IPS-18a (cell line): ENCODE data around the gene ZBTB7C.

Source experiments
- H3K27ac ChIP-seq: one replicate; pipeline ENCODE4 v1.5.1; 2013; ENCODE audit warnings: low read length
- H3K27me3 ChIP-seq: one replicate; pipeline ENCODE4 v1.6.1; 2013; ENCODE audit warnings: mild to moderate bottlenecking, low read length; ENCODE audit not compliant: control insufficient read depth, insufficient read depth
- H3K36me3 ChIP-seq: one replicate; pipeline ENCODE4 v1.6.1; 2013; ENCODE audit warnings: low read depth, low read length; ENCODE audit not compliant: control insufficient read depth
- H3K4me1 ChIP-seq: one replicate; pipeline ENCODE4 v1.6.1; 2013; ENCODE audit warnings: low read depth, low read length; ENCODE audit not compliant: control insufficient read depth
- H3K4me3 ChIP-seq: one replicate; pipeline ENCODE4 v1.5.1; 2013; ENCODE audit warnings: low read length
- H3K9ac ChIP-seq: one replicate; pipeline ENCODE4 v1.6.1; 2013; ENCODE audit warnings: mild to moderate bottlenecking, low read length, moderate library complexity
- H3K9me3 ChIP-seq: one replicate; pipeline ENCODE4 v1.6.1; 2013; ENCODE audit warnings: low read depth, low read length; ENCODE audit not compliant: control insufficient read depth

The ZBTB7C gene

GRCh38 chr18:48304906-48305693 lies 104.1 kb downstream of the ZBTB7C start:
- H3K4me1 ChIP-seq: no peaks in the 10 kb centered on the region
- H3K27ac ChIP-seq: no peak overlapping the region
- no peaks in the 10 kb centered on the region for H3K9me3 ChIP-seq
- no peak overlapping the region for H3K4me3 ChIP-seq
- H3K27me3 ChIP-seq: no peaks in the 10 kb centered on the region
- H3K9ac ChIP-seq: no peak overlapping the region
- no peaks in the 10 kb centered on the region for H3K36me3 ChIP-seq

GRCh38 chr18:48303883-48304282 lies 105.3 kb downstream of the ZBTB7C start:
- Histone ChIP-seq H3K27ac (no peak overlapping the region), H3K4me3 (no peak overlapping the region), H3K4me1 (no peaks in the 10 kb centered on the region), H3K36me3 (no peaks in the 10 kb centered on the region), H3K9ac (no peak overlapping the region), H3K9me3 (no peaks in the 10 kb centered on the region), H3K27me3 (no peaks in the 10 kb centered on the region)

- Histone ChIP-seq H3K9ac (no peak overlapping the region), H3K36me3 (no peaks in the 10 kb centered on the region), H3K4me3 (no peak overlapping the region), H3K27ac (no peak overlapping the region), H3K9me3 (no peaks in the 10 kb centered on the region), H3K27me3 (no peaks in the 10 kb centered on the region), H3K4me1 (no peaks in the 10 kb centered on the region)
These were observed 106.4 kb downstream of the ZBTB7C start for GRCh38 chr18:48302736-48303135.

- H3K9ac ChIP-seq: no peak overlapping the region
- H3K4me3 ChIP-seq: no peak overlapping the region
- no peaks in the 10 kb centered on the region for H3K9me3 ChIP-seq
- no peaks in the 10 kb centered on the region for H3K27me3 ChIP-seq
- H3K36me3 ChIP-seq: no peaks in the 10 kb centered on the region
- H3K27ac ChIP-seq: no peak overlapping the region
- H3K4me1 ChIP-seq: no peaks in the 10 kb centered on the region
These were observed 108.7 kb downstream of the ZBTB7C start for GRCh38 chr18:48300463-48300961.

GRCh38 chr18:48297139-48297538 lies 112.0 kb downstream of the ZBTB7C start:
- Histone ChIP-seq H3K4me1 (no peaks in the 10 kb centered on the region), H3K27me3 (no peaks in the 10 kb centered on the region), H3K27ac (no peak overlapping the region), H3K4me3 (no peak overlapping the region), H3K9me3 (no peaks in the 10 kb centered on the region), H3K36me3 (no peaks in the 10 kb centered on the region), H3K9ac (no peak overlapping the region)

- H3K36me3 ChIP-seq: no peaks in the 10 kb centered on the region
- H3K4me1 ChIP-seq: no peaks in the 10 kb centered on the region
- no peak overlapping the region for H3K9ac ChIP-seq
- H3K27me3 ChIP-seq: no peaks in the 10 kb centered on the region
- no peaks in the 10 kb centered on the region for H3K9me3 ChIP-seq
- H3K27ac ChIP-seq: no peak overlapping the region
- no peak overlapping the region for H3K4me3 ChIP-seq
These were observed 112.6 kb downstream of the ZBTB7C start for GRCh38 chr18:48296581-48296980.

GRCh38 chr18:48295586-48296311 lies 113.4 kb downstream of the ZBTB7C start:
- no peak overlapping the region for H3K27ac ChIP-seq
- H3K9ac ChIP-seq: no peak overlapping the region
- no peaks in the 10 kb centered on the region for H3K4me1 ChIP-seq

GRCh38 chr18:48294899-48295585 lies 114.1 kb downstream of the ZBTB7C start:
- H3K9me3 ChIP-seq: no peaks in the 10 kb centered on the region
- no peak overlapping the region for H3K27ac ChIP-seq
- H3K9ac ChIP-seq: no peak overlapping the region
- no peaks in the 10 kb centered on the region for H3K36me3 ChIP-seq
- no peaks in the 10 kb centered on the region for H3K27me3 ChIP-seq
- no peak overlapping the region for H3K4me3 ChIP-seq
- peaks cover 5% of the 10 kb centered on the region for H3K4me1 ChIP-seq

More at GRCh38 chr18:48295586-48296311, 113.4 kb downstream of the ZBTB7C start:
- Histone ChIP-seq H3K9me3 (no peaks in the 10 kb centered on the region), H3K4me3 (no peak overlapping the region), H3K36me3 (no peaks in the 10 kb centered on the region), H3K27me3 (no peaks in the 10 kb centered on the region)

GRCh38 chr18:48293954-48294898 lies 115.0 kb downstream of the ZBTB7C start:
- H3K9me3 ChIP-seq: no peaks in the 10 kb centered on the region
- H3K9ac ChIP-seq: no peak overlapping the region
- H3K4me3 ChIP-seq: no peak overlapping the region
- H3K36me3 ChIP-seq: no peaks in the 10 kb centered on the region
- peaks cover 5% of the 10 kb centered on the region for H3K4me1 ChIP-seq
- H3K27me3 ChIP-seq: no peaks in the 10 kb centered on the region
- no peak overlapping the region for H3K27ac ChIP-seq

- Histone ChIP-seq H3K27ac (no peak overlapping the region), H3K36me3 (no peaks in the 10 kb centered on the region), H3K27me3 (no peaks in the 10 kb centered on the region), H3K4me3 (no peak overlapping the region), H3K9me3 (no peaks in the 10 kb centered on the region), H3K4me1 (peaks cover 5% of the 10 kb centered on the region), H3K9ac (no peak overlapping the region)
These were observed 116.3 kb downstream of the ZBTB7C start for GRCh38 chr18:48292782-48293424.
